ENCODE results near the gene PRPF18.

- TF ChIP-seq, protein P1, sequence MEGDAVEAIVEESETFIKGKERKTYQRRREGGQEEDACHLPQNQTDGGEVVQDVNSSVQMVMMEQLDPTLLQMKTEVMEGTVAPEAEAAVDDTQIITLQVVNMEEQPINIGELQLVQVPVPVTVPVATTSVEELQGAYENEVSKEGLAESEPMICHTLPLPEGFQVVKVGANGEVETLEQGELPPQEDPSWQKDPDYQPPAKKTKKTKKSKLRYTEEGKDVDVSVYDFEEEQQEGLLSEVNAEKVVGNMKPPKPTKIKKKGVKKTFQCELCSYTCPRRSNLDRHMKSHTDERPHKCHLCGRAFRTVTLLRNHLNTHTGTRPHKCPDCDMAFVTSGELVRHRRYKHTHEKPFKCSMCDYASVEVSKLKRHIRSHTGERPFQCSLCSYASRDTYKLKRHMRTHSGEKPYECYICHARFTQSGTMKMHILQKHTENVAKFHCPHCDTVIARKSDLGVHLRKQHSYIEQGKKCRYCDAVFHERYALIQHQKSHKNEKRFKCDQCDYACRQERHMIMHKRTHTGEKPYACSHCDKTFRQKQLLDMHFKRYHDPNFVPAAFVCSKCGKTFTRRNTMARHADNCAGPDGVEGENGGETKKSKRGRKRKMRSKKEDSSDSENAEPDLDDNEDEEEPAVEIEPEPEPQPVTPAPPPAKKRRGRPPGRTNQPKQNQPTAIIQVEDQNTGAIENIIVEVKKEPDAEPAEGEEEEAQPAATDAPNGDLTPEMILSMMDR (conservative IDR thresholded peaks at IDR 0.05; ENCODE audit: low read depth, low read length): no peak
- TF ChIP-seq EZH2 (IDR thresholded peaks at IDR 0.05; ENCODE audit: borderline replicate concordance, low read depth, low read length, poor library complexity, severe bottlenecking): no peak
Measured at GRCh38 chr10:13590886-13591285, 4.1 kb downstream of the PRPF18 start.
